HCT116 (cell line): ENCODE data around the gene DCST2.

Experiments
- ATF3 ChIP-seq: IDR thresholded peaks from 2 replicates; pipeline ENCODE4 v1.6.1; 2012
- CBX3 ChIP-seq: IDR thresholded peaks from 2 replicates; pipeline ENCODE4 v1.6.1; 2012; ENCODE audit warnings: low read depth
- CEBPB ChIP-seq: IDR thresholded peaks from 2 replicates; pipeline ENCODE4 v1.6.1; 2012; ENCODE audit warnings: low read depth
- CTCF ChIP-seq, 3 experiments: fragments of 200-600 bp in 1 of 3; sonication (generic) in 1 of 3; IDR thresholded peaks in 2 of 3; conservative IDR thresholded peaks in 1 of 3; 2 replicates each; pipeline ENCODE4 v1.5.1; 2012 to 2017; ENCODE audit warnings: low read depth in 2 of 3, low read length in 2 of 3, antibody characterized with exemption in 1 of 3, borderline replicate concordance in 1 of 3, control low read depth in 1 of 3, mild to moderate bottlenecking in 1 of 3, mixed read lengths in 1 of 3, mixed run types in 1 of 3, moderate library complexity in 1 of 3; ENCODE audit not compliant: insufficient read depth in 1 of 3
- EGR1 ChIP-seq: IDR thresholded peaks from 2 replicates; pipeline ENCODE4 v1.6.1; 2012; ENCODE audit warnings: low read depth
- EZH2 ChIP-seq: fragments of 200-600 bp; sonication (generic); IDR thresholded peaks from 2 replicates; pipeline ENCODE4 v1.6.1; 2017; ENCODE audit warnings: antibody characterized with exemption, mixed run types
- POLR2A ChIP-seq: IDR thresholded peaks from 2 replicates; pipeline ENCODE4 v1.7.0; 2011; ENCODE audit warnings: borderline replicate concordance; ENCODE audit not compliant: insufficient read depth, insufficient read length; ENCODE audit errors: extremely low read depth
- POLR2AphosphoS5 ChIP-seq: IDR thresholded peaks from 2 replicates; pipeline ENCODE4 v1.6.1; 2011; ENCODE audit warnings: mild to moderate bottlenecking, low read depth, low read length, moderate library complexity
- RAD21 ChIP-seq: IDR thresholded peaks from 2 replicates; pipeline ENCODE4 v1.6.1; 2012; ENCODE audit warnings: low read depth, mild to moderate bottlenecking
- REST ChIP-seq: IDR thresholded peaks from 2 replicates; pipeline ENCODE4 v1.6.1; 2012; ENCODE audit warnings: low read depth
- SIN3A ChIP-seq: IDR thresholded peaks from 2 replicates; pipeline ENCODE4 v1.6.1; 2012; ENCODE audit warnings: low read depth
- SP1 ChIP-seq: IDR thresholded peaks from 2 replicates; pipeline ENCODE4 v1.6.1; 2012; ENCODE audit warnings: low read depth
- ZBTB33 ChIP-seq: IDR thresholded peaks from 2 replicates; pipeline ENCODE4 v1.6.1; 2011; ENCODE audit warnings: mild to moderate bottlenecking, low read length, moderate library complexity; ENCODE audit not compliant: insufficient replicate concordance; ENCODE audit errors: extremely low read depth

GRCh38 chr1:154970631-154971340 lies 62.8 kb downstream of the DCST2 start, which contains the start of gene SHC1:
- TF ChIP-seq ZBTB33 (no peak), EGR1 (no peak), CBX3 (no peak), CTCF (IDR thresholded peaks at IDR 0.05 in 2 of 3, conservative IDR thresholded peaks at IDR 0.05 in 1 of 3; ENCODE audit: borderline replicate concordance in 1 of 3, insufficient read depth in 1 of 3, low read depth in 2 of 3, low read length in 2 of 3) (no peak), POLR2AphosphoS5 (peak; percentile 85), RAD21 (no peak), EZH2 (no peak), SIN3A (no peak), ATF3 (no peak), SP1 (no peak), CEBPB (no peak), POLR2A (peak; percentile 71), REST (no peak)
